ENCODE data around the gene POLR2C. TPM values are rescaled to one million over a fixed set of nuclear protein-coding genes. Genes with fewer than 3 reads are reported as not detected.

POLR2C gene
- total RNA-seq, 1 experiment from 2014 or later: 85.6 TPM

DNA sequence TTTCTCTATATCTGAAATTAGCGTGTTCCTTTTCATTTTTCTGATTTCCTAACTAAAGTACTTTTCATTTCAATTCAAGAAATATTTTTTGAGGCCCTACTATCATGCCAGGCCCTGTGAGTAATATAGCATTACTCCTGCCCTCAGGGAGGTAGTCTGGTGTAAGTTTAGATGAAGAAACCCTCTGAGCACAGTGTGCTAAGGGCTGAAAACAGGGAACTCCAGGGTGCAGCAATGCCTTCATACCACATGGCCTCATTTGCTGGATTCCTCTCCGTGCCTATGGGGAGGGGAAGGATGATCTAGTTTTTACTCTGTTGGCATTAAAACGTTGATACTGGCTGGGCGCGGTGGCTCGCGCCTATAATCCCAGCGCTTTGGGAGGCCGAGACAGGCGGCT is 10.5 kb upstream of the POLR2C start:
- no peak overlapping the region for H3K27ac Mint-ChIP-seq
- H3T11ph ChIP-seq (ENCODE audit: low read length): no peak overlapping the region
- no peak overlapping the region for H2BK12ac ChIP-seq (ENCODE audit: insufficient read length, low read depth, low read length)
- H3K4me3 Mint-ChIP-seq: no peak overlapping the region
- no peaks in the 10 kb centered on the region; the same call in 1 of the 2 replicates for H3K27me3 Mint-ChIP-seq (ENCODE audit: low read depth)
- H2AK5ac ChIP-seq (ENCODE audit: insufficient read length, low read length): no peak overlapping the region
- H3K18ac ChIP-seq (ENCODE audit: insufficient read length, low read depth, low read length): no peak overlapping the region
- H4K8ac ChIP-seq (replicated peaks; ENCODE audit: insufficient read length, low read depth, low read length): no peak overlapping the region
- no peak overlapping the region for H3K23ac ChIP-seq (ENCODE audit: insufficient read length, low read depth, low read length)
- peaks cover 4% of the 10 kb centered on the region for H3K23me2 ChIP-seq (ENCODE audit: insufficient read length, low read depth, low read length, poor library complexity, severe bottlenecking)
- H3K4me1 ChIP-seq (ENCODE audit: insufficient read depth, low read length): no peaks in the 10 kb centered on the region
- no peaks in the 10 kb centered on the region for H4K20me1 ChIP-seq (ENCODE audit: control insufficient read depth, insufficient read depth, insufficient read length)
- no peak overlapping the region for H2BK20ac ChIP-seq (ENCODE audit: low read depth, low read length, poor library complexity, severe bottlenecking)
- no peak for DNase-seq
- no peak overlapping the region for H3K27ac ChIP-seq (ENCODE audit: insufficient read length, low read depth, low read length)
- H3K27me3 ChIP-seq (ENCODE audit: insufficient read depth, low read length): no peaks in the 10 kb centered on the region
- WGBS (ENCODE audit: extremely low coverage, insufficient read length, low lambda C conversion rate): no CpG with 5 or more reads among the region's 10 CpGs
- H2AFZ ChIP-seq (ENCODE audit: low read length): no peak overlapping the region
- H3K79me2 ChIP-seq (ENCODE audit: insufficient read depth, low read length): no peaks in the 10 kb centered on the region
- H4K91ac ChIP-seq (ENCODE audit: insufficient read length, low read depth, low read length): no peak overlapping the region
- H3K14ac ChIP-seq (ENCODE audit: insufficient read depth, low read length): no peak overlapping the region
- no peak overlapping the region for H3K9ac ChIP-seq (ENCODE audit: extremely low read depth, insufficient read length, low read length)
- H3K79me1 ChIP-seq (ENCODE audit: insufficient read depth, low read depth, low read length, poor library complexity, severe bottlenecking): no peaks in the 10 kb centered on the region
- no peak overlapping the region for H2BK120ac ChIP-seq (ENCODE audit: low read depth, low read length, poor library complexity, severe bottlenecking)
- H4K5ac ChIP-seq (ENCODE audit: insufficient read length, low read depth, low read length): no peak overlapping the region
- no peak overlapping the region for H3K4ac ChIP-seq (ENCODE audit: low read depth, low read length)
- no peak overlapping the region for H2BK5ac ChIP-seq (ENCODE audit: insufficient read length, low read length)
- H3K4me2 ChIP-seq (ENCODE audit: insufficient read depth, insufficient read length, low read length): no peak overlapping the region
- H3K36me3 Mint-ChIP-seq (ENCODE audit: insufficient read depth in 1 of 3, low read depth in 3 of 3): peaks cover 20 to 50% (median 49%) of the 10 kb centered on the region in 3 experiments; a peak in 6 of 7 replicates
- H3K4me1 Mint-ChIP-seq: peaks cover 0 to 5% of the 10 kb centered on the region in 2 experiments; a peak in 1 of 4 replicates
- TF ChIP-seq, protein P1, sequence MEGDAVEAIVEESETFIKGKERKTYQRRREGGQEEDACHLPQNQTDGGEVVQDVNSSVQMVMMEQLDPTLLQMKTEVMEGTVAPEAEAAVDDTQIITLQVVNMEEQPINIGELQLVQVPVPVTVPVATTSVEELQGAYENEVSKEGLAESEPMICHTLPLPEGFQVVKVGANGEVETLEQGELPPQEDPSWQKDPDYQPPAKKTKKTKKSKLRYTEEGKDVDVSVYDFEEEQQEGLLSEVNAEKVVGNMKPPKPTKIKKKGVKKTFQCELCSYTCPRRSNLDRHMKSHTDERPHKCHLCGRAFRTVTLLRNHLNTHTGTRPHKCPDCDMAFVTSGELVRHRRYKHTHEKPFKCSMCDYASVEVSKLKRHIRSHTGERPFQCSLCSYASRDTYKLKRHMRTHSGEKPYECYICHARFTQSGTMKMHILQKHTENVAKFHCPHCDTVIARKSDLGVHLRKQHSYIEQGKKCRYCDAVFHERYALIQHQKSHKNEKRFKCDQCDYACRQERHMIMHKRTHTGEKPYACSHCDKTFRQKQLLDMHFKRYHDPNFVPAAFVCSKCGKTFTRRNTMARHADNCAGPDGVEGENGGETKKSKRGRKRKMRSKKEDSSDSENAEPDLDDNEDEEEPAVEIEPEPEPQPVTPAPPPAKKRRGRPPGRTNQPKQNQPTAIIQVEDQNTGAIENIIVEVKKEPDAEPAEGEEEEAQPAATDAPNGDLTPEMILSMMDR (conservative IDR thresholded peaks at IDR 0.05): no peak
- no peak overlapping the region for H3K56ac ChIP-seq (ENCODE audit: insufficient read length, low read depth, low read length)
- no peak overlapping the region for H2BK15ac ChIP-seq (ENCODE audit: low read depth, low read length)
- H3K9me3 Mint-ChIP-seq: no peaks in the 10 kb centered on the region
- no peaks in the 10 kb centered on the region for H3K9me3 ChIP-seq (ENCODE audit: control insufficient read depth, low read depth, low read length)

Measured in H9 (cell line).